ENCODE data around the gene BUD23.
"Not testable (repeated sequence)": the region's sequence is repeated elsewhere in the genome, so short reads cannot be mapped to it uniquely, and the experiment has no call there.

BUD23 gene, protein sequence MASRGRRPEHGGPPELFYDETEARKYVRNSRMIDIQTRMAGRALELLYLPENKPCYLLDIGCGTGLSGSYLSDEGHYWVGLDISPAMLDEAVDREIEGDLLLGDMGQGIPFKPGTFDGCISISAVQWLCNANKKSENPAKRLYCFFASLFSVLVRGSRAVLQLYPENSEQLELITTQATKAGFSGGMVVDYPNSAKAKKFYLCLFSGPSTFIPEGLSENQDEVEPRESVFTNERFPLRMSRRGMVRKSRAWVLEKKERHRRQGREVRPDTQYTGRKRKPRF

GRCh38 chr7:73683056-73683787 lies at the start of gene BUD23, which contains the start of gene DNAJC30:
Gene BUD23, plus strand, starts transcription at chr7:73683597. Its CDS starts 29 bp downstream, at chr7:73683626.
Gene DNAJC30, minus strand, starts transcription at chr7:73683453. Its CDS starts 30 bp downstream, at chr7:73683423.
- DNase-seq (ENCODE audit: extremely low read depth in 1 of 2, low read depth in 1 of 2) = peak; percentile 94 to 97

GRCh38 chr7:73633844-73634243 lies 49.6 kb upstream of the BUD23 start:
- DNase-seq (ENCODE audit: extremely low read depth in 1 of 2, low read depth in 1 of 2) = no peak

DNA sequence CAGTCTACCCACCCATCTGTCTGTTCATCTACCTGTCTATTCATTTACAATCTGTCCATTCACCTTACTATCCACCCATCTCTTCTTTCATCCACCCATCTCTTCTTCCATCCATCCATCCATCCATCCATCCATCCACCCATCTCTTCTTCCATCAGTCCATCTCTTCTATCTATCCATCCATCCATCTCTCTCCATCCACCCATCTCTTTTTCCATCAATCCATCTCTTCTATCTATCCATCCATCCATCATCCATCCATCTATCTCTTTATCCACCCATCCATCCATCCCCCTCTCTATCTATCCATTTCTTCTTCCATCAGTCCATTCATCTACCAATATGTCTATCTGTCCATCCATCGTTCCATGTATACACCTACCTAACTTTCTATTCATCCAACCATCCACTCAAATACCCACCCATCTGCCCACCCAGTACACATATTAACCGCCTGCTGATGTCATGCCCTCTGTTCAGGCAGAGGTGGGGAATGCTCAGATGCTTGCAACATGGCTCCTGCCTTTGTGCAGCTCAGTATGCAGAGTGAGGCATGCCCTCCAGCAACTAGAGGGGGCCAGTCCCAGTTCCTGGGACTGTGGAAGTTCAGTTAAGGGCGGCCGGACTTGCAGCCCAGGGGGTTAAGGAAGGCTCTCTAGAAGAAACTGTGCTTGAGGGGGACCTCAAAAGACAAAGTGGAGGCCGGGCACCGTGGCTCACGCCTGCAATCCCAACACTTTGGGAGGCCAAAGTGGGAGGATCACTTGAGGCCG lies 47.8 kb upstream of the BUD23 start:
- no peak for DNase-seq (ENCODE audit: extremely low read depth in 1 of 2, low read depth in 1 of 2)

- no peak for DNase-seq (ENCODE audit: extremely low read depth in 1 of 2, low read depth in 1 of 2)
Observed at GRCh38 chr7:73638911-73639310, 44.5 kb upstream of the BUD23 start.

DNA sequence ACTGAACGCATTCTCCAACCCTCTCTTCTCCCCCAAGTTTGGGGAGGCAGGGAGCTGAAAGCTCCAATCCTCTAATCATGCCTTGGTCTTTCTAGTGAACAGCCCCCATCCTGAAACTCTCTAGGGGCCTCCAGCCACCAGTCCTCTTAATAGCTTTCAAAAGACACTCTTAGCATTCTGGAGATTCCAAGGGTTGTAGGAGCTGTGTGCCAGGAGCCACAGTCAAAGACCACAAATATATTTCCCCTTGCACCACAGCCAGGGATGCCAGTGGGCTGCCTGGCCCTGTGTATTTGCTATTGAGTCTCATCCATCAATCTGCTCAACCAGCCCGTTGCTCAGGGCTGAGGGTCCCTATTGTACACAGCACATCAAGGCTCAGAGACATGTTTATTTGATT lies 40.6 kb upstream of the BUD23 start:
- DNase-seq (ENCODE audit: extremely low read depth in 1 of 2, low read depth in 1 of 2) = no peak

DNA sequence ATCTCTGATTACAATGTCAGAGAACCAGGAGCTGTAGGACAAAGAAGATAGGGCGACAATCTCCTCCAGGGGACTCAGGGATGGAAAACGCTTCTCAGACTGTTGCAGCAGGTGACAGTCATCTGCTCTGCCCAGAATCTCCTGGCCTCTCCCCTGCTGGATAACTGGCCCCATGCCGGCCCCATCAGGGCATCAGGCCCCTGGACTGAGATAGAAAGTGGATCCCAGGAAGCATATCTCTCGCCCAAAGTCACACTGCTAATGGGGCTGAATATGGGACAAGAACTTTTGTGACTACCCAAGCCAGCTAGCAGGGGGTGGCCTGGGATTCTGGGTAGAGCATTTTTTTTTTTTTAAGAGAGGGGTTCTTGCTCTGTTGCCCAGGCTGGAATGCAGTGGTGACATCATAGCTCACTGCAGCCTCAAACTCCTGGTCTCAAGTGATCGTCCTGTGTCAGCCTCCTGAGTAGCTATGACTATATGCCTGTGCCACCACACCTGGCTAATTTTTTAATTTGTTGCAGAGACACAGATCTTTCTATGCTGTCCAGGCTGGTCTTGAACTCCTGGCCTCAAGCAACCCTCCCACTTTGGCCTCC lies 38.6 kb upstream of the BUD23 start:
- DNase-seq (ENCODE audit: extremely low read depth in 1 of 2, low read depth in 1 of 2) = no peak

GRCh38 chr7:73645643-73646174 lies 37.7 kb upstream of the BUD23 start:
- DNase-seq (ENCODE audit: extremely low read depth in 1 of 2, low read depth in 1 of 2) = no peak

- DNase-seq (ENCODE audit: extremely low read depth in 1 of 2, low read depth in 1 of 2) = no peak
Observed at GRCh38 chr7:73646785-73647724, 36.3 kb upstream of the BUD23 start.

DNA sequence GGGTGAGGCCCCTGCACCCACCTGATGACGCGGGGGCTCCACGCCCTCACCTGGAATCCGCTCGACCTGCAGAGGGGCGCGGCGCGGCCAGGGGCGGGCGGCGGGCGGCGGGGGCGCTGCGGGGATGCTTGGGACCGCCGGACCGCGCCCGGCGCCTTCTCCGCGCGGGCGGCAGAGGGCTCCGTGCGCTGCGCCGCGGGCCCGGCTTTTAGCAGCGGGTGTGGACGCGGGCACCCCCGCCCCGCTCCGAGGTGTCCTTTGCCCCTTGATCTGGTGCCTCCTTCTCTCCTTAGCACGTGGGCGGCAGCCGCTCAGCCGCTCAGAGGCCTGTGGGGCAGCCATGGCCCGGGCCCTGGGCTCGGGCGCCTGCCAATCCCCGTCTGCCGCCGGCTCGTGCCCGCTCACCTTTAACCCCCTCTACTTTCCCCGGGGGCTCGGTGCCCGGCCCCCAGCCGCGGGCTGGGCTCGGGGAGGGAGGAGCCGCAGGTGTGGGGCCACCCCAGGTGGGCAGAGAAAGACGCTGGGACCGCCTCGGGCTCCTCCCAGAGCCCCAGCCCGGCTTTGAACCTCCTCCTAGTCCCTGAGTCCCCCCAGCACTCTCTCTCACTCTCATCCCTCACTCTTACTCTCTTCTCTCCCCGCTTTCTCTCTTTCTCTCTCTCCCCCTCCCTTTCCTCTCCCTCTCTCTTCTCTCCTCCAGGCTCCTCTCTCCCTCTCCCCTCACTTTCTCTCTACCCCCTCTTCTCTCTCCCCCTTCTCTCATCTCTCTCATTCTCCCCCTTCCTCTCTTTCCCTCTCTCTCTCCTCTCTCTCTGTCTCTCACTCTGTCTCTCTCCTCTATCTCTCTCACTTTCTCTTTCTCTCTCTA lies 35.4 kb upstream of the BUD23 start:
- DNase-seq (ENCODE audit: extremely low read depth in 1 of 2, low read depth in 1 of 2) = no peak

- no peak for DNase-seq (ENCODE audit: extremely low read depth in 1 of 2, low read depth in 1 of 2)
Observed at GRCh38 chr7:73648593-73649332, 34.6 kb upstream of the BUD23 start.

GRCh38 chr7:73649576-73649975 lies 33.8 kb upstream of the BUD23 start:
- no peak for DNase-seq (ENCODE audit: extremely low read depth in 1 of 2, low read depth in 1 of 2)

- DNase-seq (ENCODE audit: extremely low read depth in 1 of 2, low read depth in 1 of 2) = no peak
Observed at GRCh38 chr7:73650524-73650923, 32.9 kb upstream of the BUD23 start.

DNA sequence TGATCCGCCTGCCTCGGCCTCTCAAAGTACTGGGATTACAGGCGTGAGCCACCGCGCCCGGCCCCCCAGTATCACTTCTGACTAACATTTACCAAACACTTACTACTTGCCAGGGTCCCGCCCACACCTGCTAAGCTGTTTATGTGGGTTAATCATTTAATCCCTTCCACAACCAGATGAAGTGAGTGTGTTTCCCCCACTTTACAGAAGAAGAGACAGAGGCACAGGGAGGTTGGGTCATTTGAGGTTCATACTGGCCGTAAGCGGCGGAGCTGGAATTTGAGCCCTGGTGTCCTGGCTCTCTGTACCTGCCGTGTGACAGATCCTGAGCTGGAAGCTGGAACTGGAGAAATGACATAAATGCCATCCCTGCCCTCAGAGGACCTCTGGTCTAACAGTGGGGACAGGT lies 30.9 kb upstream of the BUD23 start:
- no peak for DNase-seq (ENCODE audit: extremely low read depth in 1 of 2, low read depth in 1 of 2)

GRCh38 chr7:73655309-73655708 lies 28.1 kb upstream of the BUD23 start:
- not testable (repeated sequence) for DNase-seq (ENCODE audit: extremely low read depth in 1 of 2, low read depth in 1 of 2)

DNA sequence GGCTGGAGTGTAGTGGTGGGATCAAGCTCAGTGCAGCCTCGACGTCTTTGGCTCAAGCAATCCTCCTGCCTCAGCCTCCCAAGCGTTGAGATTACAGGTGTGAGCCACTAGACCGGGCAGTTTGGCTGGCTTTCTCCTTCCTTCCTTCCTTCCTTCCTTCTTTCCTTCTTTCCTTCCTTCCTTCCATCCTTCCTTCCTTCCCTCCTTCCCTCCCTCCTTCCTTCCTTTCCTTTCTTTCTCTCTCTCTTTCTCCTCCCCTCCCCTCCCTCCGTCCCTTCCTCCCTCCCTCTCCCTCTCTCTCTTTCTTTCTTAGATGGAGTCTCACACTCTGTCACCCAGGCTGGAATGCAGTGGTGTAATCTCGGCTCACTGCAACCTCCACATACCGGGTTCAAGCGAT lies 23.4 kb upstream of the BUD23 start:
- DNase-seq (ENCODE audit: extremely low read depth in 1 of 2, low read depth in 1 of 2) = no peak

- not testable (repeated sequence) for DNase-seq (ENCODE audit: extremely low read depth in 1 of 2, low read depth in 1 of 2)
Observed at GRCh38 chr7:73660594-73660993, 22.8 kb upstream of the BUD23 start.

GRCh38 chr7:73663033-73663432 lies 20.4 kb upstream of the BUD23 start:
- DNase-seq (ENCODE audit: extremely low read depth in 1 of 2, low read depth in 1 of 2) = no peak
